Neural cell (in vitro differentiated cells): Measurements from ENCODE around the gene TNFRSF6B.

Experiments
- EP300 ChIP-seq: fragments of 450-650 bp; conservative IDR thresholded peaks from 2 replicates; pipeline ENCODE4 v1.6.1; 2014; ENCODE audit warnings: antibody characterized with exemption, mild to moderate bottlenecking, moderate library complexity; ENCODE audit not compliant: poor library complexity, severe bottlenecking
- EZH2 ChIP-seq: fragments of 200-600, 300-800 bp; shearing (Covaris generic), sonication (generic); IDR thresholded peaks from 2 replicates; pipeline ENCODE4 v1.6.1; 2014; ENCODE audit warnings: antibody characterized with exemption, low read length, borderline replicate concordance, mild to moderate bottlenecking; ENCODE audit not compliant: insufficient read depth, poor library complexity, severe bottlenecking
- MXI1 ChIP-seq: fragments of 450-650 bp; conservative IDR thresholded peaks from 2 replicates; pipeline ENCODE4 v1.6.1; 2014; ENCODE audit warnings: antibody characterized with exemption, mild to moderate bottlenecking; ENCODE audit not compliant: poor library complexity, severe bottlenecking
- POLR2AphosphoS5 ChIP-seq: IDR thresholded peaks from 2 replicates; pipeline ENCODE4 v1.6.1; 2012
- RAD21 ChIP-seq: fragments of 450-650 bp; conservative IDR thresholded peaks from 2 replicates; pipeline ENCODE4 v1.6.1; 2014; ENCODE audit warnings: antibody characterized with exemption, mild to moderate bottlenecking, moderate library complexity
- SMC3 ChIP-seq: fragments of 450-650 bp; conservative IDR thresholded peaks from 2 replicates; pipeline ENCODE4 v1.6.1; 2014; ENCODE audit warnings: antibody characterized with exemption, mild to moderate bottlenecking, moderate library complexity; ENCODE audit not compliant: poor library complexity
- TF ChIP-seq, protein P1 (sequence below): fragments of 450-650 bp; IDR thresholded peaks from 2 replicates; pipeline ENCODE4 v1.5.1; 2014; ENCODE audit warnings: antibody characterized with exemption, mild to moderate bottlenecking, moderate library complexity; ENCODE audit not compliant: poor library complexity, severe bottlenecking
- TF ChIP-seq, protein P2 (sequence below): IDR thresholded peaks from 2 replicates; pipeline ENCODE4 v1.6.1; 2012; ENCODE audit warnings: borderline replicate concordance

DNA sequence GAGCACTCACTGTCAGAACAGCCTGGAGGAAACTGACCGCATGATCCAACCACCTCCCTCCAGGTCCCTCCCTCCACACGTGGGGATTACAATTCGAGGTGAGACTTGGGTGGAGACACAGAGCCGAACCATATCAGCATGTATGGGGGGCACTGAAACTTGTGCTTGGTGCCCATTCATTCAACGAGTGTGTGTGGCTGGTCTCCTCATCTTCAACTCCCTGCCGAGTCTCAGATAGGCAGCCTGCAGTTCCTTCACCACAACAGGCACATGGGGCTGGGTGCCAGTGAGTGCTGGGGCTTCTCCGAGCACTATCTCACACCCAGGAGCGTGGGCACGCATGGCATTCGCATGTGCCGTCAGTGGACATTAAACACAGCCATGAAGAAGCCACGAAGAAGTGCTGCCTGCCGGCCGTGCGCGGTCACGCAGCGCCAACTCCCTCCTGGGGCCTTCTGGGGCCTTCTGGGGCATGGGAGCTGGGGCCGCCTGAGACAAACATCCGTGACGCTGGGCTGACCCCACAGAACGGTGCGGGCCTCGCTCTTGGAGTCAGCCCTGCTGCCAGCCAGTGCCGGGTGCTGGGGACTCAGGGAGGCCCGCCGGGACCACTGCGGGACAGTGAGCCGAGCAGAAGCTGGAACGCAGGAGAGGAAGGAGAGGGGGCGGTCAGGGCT, 39.1 kb upstream of the TNFRSF6B start:
- TF ChIP-seq EP300 (no peak), EZH2 (no peak), MXI1 (no peak), RAD21 (no peak), SMC3 (no peak), POLR2AphosphoS5 (no peak)
- TF ChIP-seq, protein P1, sequence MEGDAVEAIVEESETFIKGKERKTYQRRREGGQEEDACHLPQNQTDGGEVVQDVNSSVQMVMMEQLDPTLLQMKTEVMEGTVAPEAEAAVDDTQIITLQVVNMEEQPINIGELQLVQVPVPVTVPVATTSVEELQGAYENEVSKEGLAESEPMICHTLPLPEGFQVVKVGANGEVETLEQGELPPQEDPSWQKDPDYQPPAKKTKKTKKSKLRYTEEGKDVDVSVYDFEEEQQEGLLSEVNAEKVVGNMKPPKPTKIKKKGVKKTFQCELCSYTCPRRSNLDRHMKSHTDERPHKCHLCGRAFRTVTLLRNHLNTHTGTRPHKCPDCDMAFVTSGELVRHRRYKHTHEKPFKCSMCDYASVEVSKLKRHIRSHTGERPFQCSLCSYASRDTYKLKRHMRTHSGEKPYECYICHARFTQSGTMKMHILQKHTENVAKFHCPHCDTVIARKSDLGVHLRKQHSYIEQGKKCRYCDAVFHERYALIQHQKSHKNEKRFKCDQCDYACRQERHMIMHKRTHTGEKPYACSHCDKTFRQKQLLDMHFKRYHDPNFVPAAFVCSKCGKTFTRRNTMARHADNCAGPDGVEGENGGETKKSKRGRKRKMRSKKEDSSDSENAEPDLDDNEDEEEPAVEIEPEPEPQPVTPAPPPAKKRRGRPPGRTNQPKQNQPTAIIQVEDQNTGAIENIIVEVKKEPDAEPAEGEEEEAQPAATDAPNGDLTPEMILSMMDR = no peak
- TF ChIP-seq, protein P2, sequence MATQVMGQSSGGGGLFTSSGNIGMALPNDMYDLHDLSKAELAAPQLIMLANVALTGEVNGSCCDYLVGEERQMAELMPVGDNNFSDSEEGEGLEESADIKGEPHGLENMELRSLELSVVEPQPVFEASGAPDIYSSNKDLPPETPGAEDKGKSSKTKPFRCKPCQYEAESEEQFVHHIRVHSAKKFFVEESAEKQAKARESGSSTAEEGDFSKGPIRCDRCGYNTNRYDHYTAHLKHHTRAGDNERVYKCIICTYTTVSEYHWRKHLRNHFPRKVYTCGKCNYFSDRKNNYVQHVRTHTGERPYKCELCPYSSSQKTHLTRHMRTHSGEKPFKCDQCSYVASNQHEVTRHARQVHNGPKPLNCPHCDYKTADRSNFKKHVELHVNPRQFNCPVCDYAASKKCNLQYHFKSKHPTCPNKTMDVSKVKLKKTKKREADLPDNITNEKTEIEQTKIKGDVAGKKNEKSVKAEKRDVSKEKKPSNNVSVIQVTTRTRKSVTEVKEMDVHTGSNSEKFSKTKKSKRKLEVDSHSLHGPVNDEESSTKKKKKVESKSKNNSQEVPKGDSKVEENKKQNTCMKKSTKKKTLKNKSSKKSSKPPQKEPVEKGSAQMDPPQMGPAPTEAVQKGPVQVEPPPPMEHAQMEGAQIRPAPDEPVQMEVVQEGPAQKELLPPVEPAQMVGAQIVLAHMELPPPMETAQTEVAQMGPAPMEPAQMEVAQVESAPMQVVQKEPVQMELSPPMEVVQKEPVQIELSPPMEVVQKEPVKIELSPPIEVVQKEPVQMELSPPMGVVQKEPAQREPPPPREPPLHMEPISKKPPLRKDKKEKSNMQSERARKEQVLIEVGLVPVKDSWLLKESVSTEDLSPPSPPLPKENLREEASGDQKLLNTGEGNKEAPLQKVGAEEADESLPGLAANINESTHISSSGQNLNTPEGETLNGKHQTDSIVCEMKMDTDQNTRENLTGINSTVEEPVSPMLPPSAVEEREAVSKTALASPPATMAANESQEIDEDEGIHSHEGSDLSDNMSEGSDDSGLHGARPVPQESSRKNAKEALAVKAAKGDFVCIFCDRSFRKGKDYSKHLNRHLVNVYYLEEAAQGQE = no peak
